GM19023 (cell line): ENCODE results near the gene SLITRK1.

Experiments used
- ATAC-seq: cut with Tn5 transposase; IDR thresholded peaks from one replicate; pipeline ENCODE4 v1.9.1; 2021; ENCODE audit warnings: mild to moderate bottlenecking, moderate library complexity; ENCODE audit not compliant: unreplicated experiment

Gene SLITRK1

GRCh38 chr13:83881917-83882605 is at the start of gene SLITRK1:
SLITRK1 (minus strand) TSS chr13:83882474; CDS start chr13:83881507, 967 bp downstream.
- ATAC-seq: no peak

GRCh38 chr13:83929157-83929556 is 46.9 kb upstream of the SLITRK1 start:
- no peak for ATAC-seq

GRCh38 chr13:83919775-83920174 is 37.5 kb upstream of the SLITRK1 start:
- ATAC-seq: no peak

GRCh38 chr13:83914368-83914767 is 32.1 kb upstream of the SLITRK1 start:
- no peak for ATAC-seq

GRCh38 chr13:83907196-83907989 is 25.1 kb upstream of the SLITRK1 start:
- ATAC-seq: no peak

GRCh38 chr13:83906240-83906820 is 24.1 kb upstream of the SLITRK1 start:
- no peak for ATAC-seq

GRCh38 chr13:83905641-83906040 is 23.4 kb upstream of the SLITRK1 start:
- ATAC-seq: no peak

- ATAC-seq: no peak
These were observed 13.8 kb upstream of the SLITRK1 start for GRCh38 chr13:83895994-83896580.

- no peak for ATAC-seq
These were observed 8.1 kb upstream of the SLITRK1 start for GRCh38 chr13:83890358-83890757.

GRCh38 chr13:83884141-83884540 is 1.9 kb upstream of the SLITRK1 start:
- no peak for ATAC-seq

GRCh38 chr13:83883061-83883523 is 818 bp upstream of the SLITRK1 start:
- no peak for ATAC-seq

GRCh38 chr13:83882606-83882959 is 309 bp upstream of the SLITRK1 start:
- no peak for ATAC-seq

GRCh38 chr13:83881140-83881684 is 1.1 kb downstream of the SLITRK1 start:
- ATAC-seq: no peak

GRCh38 chr13:83880275-83881139 is 1.8 kb downstream of the SLITRK1 start:
- no peak for ATAC-seq

GRCh38 chr13:83879431-83880171 is 2.7 kb downstream of the SLITRK1 start:
- ATAC-seq: no peak

GRCh38 chr13:83878691-83879430 is 3.4 kb downstream of the SLITRK1 start:
- ATAC-seq: no peak

- ATAC-seq: no peak
These were observed 4.5 kb downstream of the SLITRK1 start for GRCh38 chr13:83877651-83878355.

- ATAC-seq: no peak
These were observed 5.7 kb downstream of the SLITRK1 start for GRCh38 chr13:83876546-83876945.
